H1 (cell line): ENCODE results near the gene TRABD. TPM values are rescaled to one million over a fixed set of nuclear protein-coding genes. Genes with fewer than 3 reads are reported as not detected.

Source experiments
- BCL11A ChIP-seq, 2 experiments: IDR thresholded peaks; one replicate each; pipeline ENCODE4 v1.6.1; 2011; ENCODE audit warnings: low read depth in 2 of 2, low read length in 2 of 2, mild to moderate bottlenecking in 2 of 2
- CHD1 ChIP-seq: IDR thresholded peaks from 2 replicates; pipeline ENCODE4 v1.6.1; 2012; ENCODE audit warnings: low read depth, low read length, improper control_type of control experiment
- CTBP2 ChIP-seq: IDR thresholded peaks from 2 replicates; pipeline ENCODE4 v1.7.0; 2011; ENCODE audit warnings: borderline replicate concordance, mild to moderate bottlenecking, moderate library complexity, mixed read lengths, low read length; ENCODE audit not compliant: insufficient read depth, insufficient read length
- GTF2F1 ChIP-seq: IDR thresholded peaks from 2 replicates; pipeline ENCODE4 v1.6.1; 2012; ENCODE audit warnings: low read depth, low read length, improper control_type of control experiment, borderline replicate concordance
- KDM1A ChIP-seq: fragments of 200-600, 300-600 bp; sonication (generic); IDR thresholded peaks from 2 replicates; pipeline ENCODE4 v1.7.1; 2016; ENCODE audit warnings: mild to moderate bottlenecking, low read length, borderline replicate concordance
- KDM5A ChIP-seq: fragments of 200-600 bp; IDR thresholded peaks from 2 replicates; pipeline ENCODE4 v1.7.1; 2012; ENCODE audit warnings: mild to moderate bottlenecking, low read length, inconsistent platforms, mixed read lengths
- PHF8 ChIP-seq: fragments of 200-600 bp; sonication (generic); conservative IDR thresholded peaks from 2 replicates; pipeline ENCODE4 v1.7.1; 2012; ENCODE audit warnings: low read depth, mild to moderate bottlenecking, inconsistent platforms, low read length, moderate library complexity
- RAD21 ChIP-seq, 2 experiments: IDR thresholded peaks in 1 of 2; conservative IDR thresholded peaks in 1 of 2; 2 replicates each; pipeline ENCODE4 v1.6.1; 2011; ENCODE audit warnings: low read depth in 2 of 2, low read length in 2 of 2, improper control_type of control experiment in 1 of 2, inconsistent platforms in 1 of 2, mild to moderate bottlenecking in 1 of 2, moderate library complexity in 1 of 2
- SP4 ChIP-seq: IDR thresholded peaks from 2 replicates; pipeline ENCODE4 v1.6.1; 2012; ENCODE audit warnings: low read length, inconsistent platforms
- ZNF274 ChIP-seq: IDR thresholded peaks from 2 replicates; pipeline ENCODE4 v1.7.0; 2012; ENCODE audit warnings: low read length, borderline replicate concordance; ENCODE audit errors: extremely low read depth
- polyA plus RNA-seq, 7 experiments: library from polyadenylated mRNA; depleted of rRNA in 3 of 7; stranded (reverse) in 5 of 7; unstranded in 2 of 7; fragments of >200 nt in 5 of 7; fragments of 200-250 nt in 2 of 7; gene quantifications; 1 replicate in 5 of 7; 2 replicates in 1 of 7; 4 replicates in 1 of 7; pipeline versions ENCODE4 v1.2.1 to v1.2.3, GENCODE V29; 2011 to 2013; ENCODE audit warnings: missing spikeins in 2 of 7, mixed read lengths in 2 of 7
- total RNA-seq: library from RNA; stranded (reverse); fragmentation: NEBNext Ultra II Directional; extraction: Animal tissue kit (Norgen Biotek cat#: 25700); gene quantifications from 2 replicates; pipeline ENCODE4 v1.2.1, GENCODE V29; 2021

The TRABD gene
- total and polyA plus RNA-seq, 2 of the 8 experiments (the other 6 are each of a cell fraction or from before 2014, with no cell fraction given) = 44.2 to 57.5 TPM

DNA sequence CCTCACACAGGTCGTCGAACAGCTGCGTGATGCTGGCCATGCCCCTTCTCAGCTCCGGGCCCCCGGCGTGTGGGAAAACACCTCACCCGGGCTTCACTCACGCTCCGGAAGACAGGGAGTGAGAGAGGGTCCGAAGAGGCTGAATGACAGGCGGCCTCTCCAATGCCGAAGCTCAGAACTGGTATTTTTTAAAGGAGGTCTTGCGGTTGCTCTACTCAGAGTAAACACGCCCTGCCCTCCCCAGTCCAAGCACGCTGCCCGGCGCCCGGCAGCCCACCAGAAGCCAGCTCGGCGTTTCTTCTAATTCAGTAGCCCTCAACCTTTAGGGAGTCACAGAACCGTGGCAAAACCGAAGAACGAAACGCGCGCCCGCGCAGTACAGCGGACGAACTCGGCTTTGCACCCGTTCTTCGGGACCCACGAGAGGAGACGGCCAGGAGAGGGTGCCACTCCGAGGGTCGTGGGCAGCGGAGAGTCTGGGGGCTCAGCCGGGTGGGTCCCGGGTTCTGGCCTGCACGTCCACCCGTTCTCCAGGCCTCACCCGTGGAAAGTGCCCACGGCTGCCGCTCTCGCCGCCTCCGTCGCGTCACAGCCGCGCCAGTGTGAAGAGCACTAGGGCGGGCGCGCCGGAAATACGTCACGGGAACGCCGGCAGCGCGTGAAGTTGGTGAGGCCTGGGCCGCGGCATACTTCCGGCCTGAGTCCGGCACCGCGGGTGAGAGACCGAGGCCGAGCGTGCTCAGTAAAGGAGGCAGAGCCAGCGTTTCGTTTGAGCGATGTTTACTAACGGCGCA, 58.9 kb downstream of the TRABD start, which contains the start of gene TUBGCP6 (continued):
- no peak for TF ChIP-seq RAD21 (IDR thresholded peaks at IDR 0.05 in 1 of 2, conservative IDR thresholded peaks at IDR 0.05 in 1 of 2; ENCODE audit: low read depth in 2 of 2, low read length in 2 of 2)
- no peak for TF ChIP-seq CHD1
- TF ChIP-seq KDM5A = peak; percentile 89
- no peak for TF ChIP-seq KDM1A
- no peak for TF ChIP-seq GTF2F1
- TF ChIP-seq ZNF274 = no peak
- no peak for TF ChIP-seq SP4
- TF ChIP-seq BCL11A (IDR thresholded peaks at IDR 0.05; ENCODE audit: low read depth in 2 of 2, low read length in 2 of 2) = no peak
- TF ChIP-seq PHF8 = peak; percentile 85
- no peak for TF ChIP-seq CTBP2
